ENCODE data around the gene HTT.
A peak's percentile ranks its signal among the peaks of the same experiment; 100 is the strongest.

The HTT gene

DNA sequence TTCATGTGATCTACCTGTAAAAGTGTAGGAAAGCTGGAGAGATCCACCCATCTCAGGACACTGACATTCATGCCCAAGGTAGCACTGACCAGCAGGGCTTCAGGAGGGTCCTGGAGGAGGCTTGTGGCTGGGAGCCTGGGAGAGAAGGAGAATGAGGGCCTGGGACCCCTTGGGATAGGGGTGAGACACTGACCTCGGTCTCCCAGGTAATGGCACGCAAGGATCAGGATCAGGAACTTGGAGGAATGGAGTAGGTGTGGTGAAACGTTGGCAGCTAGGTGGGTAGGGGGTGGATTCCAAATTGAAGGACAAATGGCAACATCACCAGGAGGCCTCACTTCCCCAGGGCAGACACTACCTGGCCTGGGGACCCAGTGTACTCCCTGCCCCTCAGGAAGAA, 206.0 kb downstream of the HTT start:
- DNase-seq = no peak

DNA sequence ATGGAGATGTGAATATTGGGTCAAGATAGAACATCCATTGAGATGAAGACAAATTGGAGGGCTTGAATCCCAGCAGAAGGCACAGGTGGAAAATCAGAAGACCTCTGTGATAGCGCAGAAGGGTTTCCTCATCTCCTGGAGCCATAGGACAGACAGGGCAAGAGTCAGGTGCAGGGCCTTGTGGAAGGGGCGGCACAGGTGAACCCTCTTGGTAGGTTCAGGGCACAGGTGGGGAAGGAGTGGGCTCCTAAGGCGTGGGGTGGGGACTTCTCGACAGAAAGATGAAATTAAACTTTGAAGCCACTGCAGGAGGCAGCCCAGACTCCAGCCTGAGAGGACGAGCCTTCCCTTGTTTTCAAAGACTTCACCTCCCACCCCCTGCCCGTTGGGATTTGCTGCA, 209.0 kb downstream of the HTT start:
- DNase-seq = no peak

DNA sequence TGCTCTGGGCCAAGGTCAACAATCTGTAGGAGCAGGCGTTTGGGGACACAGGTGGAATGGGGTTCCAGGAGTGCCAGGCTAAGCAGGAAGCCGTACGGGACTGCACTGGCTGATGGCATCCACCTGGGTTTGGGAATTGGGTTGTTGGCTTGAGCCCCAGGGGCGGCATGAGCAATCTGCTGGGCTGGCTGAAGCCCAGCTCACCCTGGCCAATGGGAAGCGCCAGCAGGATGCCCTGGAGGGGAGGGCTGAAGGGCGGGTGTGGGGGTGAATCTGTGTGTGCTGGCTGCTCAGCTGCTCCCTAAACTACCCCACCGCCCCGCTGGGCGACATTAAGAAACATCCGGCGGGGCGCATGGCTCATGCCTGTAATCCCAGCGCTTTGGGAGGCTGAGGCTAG, 209.4 kb downstream of the HTT start:
- peak; percentile 25 for DNase-seq

DNA sequence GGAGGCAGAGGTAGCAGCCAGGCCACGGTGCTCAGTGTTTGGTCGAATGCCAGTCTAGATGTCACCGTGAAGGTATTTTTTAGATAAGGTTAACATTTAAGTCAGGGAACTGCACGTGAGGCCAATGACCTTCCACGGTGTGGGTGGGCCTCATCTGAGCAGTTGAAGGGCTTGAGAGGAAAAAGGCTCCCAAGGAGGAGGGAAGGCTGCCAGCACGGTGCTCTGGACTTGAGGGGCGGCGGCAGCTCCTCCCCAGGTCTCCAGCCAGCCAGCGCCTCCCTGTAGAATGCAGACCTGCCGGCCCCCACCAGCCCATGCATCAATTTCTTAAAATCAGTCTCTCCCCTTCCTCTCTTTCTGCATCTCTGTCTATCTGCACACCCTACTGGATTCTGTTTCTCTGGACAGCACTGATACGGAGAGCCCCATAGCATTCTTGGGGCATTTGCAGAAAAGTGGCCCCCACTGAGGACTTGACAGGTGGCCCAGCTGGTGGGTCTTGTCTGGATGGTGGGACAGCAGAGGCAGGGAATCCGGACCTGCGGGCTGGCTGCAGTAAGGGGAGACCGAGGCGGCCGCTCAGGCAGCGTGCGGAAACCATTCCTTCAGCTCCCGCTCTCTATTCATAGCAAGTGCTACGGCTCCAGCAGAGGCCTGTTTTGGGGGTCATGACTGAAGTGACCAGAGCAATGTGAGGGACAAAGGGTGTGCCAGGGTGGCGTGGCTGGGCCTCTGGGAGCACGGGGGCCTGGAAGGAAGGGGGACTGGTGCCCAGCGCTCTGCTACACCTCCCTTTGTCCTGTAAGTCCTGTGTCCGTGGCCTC, 210.5 kb downstream of the HTT start:
- no peak for DNase-seq

DNA sequence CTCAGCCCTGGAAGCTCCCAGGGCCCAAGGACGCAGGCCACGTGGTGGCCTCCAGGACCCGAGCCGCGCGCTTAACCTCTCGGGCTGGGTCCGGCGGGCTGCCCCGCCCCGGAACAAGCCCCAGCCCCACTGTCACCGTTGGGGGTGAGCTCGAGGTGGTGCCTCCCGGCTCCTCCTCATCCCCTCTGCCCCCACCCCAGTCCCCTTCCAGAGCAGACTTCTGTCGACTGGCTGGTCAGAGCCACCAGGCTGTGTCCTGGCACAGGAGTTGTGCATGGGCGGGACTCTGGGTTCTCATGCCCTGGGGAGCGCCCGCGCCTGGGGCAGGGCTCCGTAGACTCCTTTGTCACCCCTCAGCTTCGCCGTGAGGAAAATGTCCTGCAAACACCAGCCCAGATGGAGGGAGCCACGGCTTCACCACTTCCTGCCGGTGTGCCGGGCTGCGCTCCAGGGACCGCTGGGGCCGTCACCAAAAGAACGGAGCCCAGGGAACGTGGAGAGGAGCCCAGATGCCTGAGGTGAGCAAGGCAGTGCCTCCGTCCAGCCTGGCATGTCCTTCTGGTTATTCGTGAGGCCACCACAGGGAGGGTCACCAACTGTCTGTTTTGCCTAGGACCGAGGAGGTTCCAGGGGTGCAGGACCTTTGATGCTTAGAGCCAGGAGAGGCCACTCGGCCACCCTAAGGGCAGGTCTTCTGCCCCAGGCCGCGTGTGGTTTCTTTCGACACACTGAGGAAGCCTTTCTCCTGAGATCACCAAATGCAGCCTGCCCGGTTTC, 211.3 kb downstream of the HTT start:
- DNase-seq = no peak

DNA sequence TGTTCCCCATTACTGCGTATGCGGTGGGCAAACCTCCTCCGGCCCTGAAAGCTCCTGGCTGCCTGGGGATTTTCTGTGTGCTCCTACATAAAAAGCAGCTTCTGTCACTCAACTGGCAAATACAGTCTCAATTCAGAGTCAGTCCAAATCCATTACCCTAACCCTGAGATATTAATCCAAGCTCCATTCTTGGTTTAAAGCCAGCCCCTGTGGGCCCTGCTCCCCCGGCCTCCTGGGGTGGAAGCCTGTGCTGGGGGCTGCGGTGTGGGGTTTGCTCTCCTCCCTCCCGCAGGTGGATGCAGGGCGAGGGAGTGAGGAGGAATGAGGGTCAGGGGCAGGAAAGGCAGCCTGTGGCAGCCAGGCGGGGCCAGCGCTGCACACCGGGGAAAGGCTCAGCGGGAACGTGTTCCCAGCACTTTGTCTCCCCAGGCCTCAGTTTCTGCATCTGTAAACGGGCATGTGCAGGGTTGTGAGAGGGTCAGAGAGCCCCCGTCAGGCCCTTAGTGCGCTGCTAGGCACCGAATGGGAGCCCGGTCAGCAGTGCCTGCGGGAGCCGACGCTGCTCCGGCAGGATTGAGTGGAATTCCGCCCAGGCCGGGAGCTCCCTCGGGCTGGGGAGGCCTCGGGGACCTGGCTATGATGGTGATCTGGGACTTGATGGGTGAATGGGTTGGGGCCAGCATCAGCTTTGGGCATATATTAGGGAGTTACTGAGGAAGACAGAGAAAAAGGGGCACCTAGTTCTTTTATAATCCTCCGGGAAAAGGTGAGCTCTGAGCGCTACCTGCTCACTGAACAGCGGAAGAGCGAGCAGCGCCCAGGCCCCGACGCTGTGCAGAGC, 212.1 kb downstream of the HTT start:
- DNase-seq = no peak

DNA sequence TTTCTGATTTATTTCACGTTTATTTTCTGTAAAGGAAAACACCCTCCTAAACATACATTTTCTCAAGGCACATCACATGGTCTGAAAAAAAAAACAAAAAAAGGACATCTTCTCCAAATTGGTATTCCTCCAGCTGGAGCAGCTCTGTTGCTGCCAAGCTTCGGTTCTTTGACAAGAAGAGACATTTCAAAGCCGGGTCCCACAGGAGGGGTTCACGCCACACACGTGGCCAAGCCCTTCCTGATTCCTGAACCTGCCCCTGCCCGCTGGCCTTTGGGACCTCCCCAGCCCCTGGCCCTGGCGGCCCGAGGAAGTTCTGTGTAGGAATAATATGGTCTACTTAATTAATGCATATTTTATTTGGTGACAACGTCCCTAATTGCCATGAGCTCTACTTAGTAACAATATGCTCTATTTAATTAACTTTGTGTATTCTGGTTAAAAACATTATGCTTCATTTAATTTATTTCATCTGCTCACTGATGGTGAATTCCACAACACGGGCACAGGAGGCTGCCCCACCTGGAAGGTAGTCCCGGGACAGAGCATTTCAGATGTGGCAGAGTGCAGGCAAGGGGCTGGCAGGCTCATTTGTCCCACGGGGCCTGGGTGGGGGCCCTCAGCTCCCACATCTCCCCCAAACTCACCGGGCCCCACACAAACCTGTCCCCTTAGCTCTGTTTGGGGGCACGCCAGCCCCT, 212.9 kb downstream of the HTT start:
- DNase-seq = no peak

DNA sequence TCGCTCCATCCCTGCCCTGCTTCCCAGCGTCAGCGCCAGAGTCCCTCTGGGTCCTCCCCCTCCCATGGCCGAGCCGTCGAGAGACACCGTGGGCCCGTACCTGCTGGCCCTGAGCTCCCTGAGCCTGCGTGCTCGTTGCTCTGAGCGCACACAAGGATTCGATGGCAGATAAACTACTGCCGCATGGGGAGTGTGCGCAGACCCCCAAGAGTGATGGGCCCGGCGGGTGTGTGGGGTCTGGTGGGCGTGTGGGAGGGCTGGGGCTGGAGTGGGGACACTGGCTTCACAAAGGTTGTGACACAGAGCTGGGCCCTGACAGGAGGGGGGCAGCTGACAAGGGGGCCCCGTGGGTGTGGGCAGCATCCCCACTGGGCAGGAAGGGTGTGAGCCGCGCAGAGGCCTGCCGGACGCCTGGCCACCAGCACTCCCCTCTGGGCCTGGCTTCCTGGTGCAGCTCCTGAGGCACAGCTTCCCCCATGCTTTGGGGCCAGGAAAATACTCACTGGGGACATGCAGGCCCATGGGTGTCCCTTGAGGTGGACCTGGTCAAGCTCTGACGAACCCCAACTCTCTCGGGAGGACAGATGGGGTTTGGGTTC, 213.6 kb downstream of the HTT start:
- DNase-seq = no peak

DNA sequence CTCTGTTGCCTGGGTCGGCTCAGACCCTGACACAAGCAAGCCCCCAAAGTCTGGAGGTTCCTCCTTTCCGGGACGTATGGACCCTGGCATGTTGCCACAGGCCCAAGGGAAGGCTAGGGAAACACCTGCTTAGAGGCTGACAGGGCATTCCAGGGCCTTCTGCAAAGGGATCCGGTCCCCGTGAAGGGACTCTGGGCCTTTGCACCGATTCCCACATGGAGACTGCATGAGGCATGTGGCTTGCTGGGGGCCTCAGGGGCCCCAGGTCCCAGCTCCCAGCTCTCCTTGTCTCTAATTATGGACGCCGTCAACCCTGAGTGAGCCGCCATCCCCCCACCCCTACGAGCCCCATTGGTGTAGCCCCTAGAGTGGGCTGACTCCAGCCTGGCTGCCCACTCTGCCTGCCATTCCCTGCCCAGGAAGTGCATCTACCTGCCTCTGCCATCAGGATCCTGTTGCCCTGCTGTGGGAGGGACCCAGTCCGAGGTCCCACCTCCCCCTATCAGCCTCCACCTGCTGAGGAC, 214.2 kb downstream of the HTT start:
- no peak for DNase-seq

DNA sequence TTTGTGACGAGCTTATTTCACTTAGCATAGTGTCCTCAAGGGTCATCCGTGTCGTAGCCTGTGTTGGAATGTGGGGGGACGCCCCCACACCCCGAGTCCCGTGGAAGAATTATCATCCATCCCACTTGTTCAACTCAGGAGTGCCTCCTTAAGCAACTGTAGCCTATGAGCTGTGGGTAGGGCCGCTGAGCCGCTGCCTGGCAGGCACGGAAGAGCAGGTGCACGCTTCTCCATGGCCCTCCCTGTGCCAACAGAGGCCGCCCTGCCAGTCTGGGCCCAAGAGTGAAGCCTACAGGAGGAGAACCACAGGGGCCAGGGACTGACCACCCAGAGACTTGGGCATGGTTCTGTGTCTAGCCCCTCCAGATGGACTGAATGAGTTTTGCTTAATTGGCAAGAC, 216.0 kb downstream of the HTT start:
- DNase-seq = no peak

DNA sequence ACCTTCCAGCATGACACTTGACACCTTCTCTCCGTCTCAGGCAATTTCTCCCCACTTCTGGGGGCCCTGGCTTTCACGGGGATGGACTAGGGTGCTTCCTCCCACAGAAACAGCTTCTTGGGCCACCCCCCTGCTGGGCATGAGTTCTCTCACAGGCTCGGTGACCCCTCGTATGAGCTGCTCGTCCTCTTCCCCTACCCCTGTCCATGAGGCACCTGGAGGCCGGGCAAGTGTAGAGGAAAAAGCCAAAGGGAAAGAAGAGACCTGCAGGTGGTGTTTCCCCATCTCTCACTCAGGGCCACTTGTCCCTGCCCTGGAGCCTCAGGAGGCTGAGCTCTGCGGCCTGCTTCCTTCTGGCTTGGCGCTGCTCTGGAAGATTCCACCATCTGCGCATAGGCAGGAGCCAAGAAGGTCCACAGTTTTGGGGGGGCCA, 216.4 kb downstream of the HTT start:
- DNase-seq = no peak

DNA sequence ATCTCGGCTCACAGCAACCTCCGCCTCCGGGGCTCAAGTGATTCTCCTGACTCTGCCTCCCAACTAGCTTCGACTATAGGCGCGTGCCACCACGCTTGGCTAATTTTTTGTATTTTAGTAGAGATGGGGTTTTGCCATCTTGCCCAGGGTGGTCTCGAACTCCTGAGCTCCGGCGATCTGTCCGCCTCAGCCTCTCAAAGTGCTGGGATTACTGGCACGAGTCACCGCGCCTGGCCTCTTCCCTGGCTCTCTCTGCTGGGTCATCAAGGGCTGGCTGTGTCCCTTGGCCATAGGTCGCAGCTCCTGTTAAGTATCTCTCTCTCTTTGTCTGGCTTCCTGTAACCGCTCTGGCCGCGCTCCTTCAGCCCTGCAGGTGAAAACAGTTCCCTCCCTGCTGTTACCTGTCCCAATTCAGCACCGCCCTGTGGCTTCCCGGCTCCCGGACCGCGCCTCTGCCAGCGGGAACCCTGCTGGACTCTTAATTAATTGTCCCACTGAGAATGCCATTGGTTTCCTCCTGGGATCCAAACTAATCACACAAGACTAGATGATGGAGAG, 217.0 kb downstream of the HTT start:
- no peak for DNase-seq

DNA sequence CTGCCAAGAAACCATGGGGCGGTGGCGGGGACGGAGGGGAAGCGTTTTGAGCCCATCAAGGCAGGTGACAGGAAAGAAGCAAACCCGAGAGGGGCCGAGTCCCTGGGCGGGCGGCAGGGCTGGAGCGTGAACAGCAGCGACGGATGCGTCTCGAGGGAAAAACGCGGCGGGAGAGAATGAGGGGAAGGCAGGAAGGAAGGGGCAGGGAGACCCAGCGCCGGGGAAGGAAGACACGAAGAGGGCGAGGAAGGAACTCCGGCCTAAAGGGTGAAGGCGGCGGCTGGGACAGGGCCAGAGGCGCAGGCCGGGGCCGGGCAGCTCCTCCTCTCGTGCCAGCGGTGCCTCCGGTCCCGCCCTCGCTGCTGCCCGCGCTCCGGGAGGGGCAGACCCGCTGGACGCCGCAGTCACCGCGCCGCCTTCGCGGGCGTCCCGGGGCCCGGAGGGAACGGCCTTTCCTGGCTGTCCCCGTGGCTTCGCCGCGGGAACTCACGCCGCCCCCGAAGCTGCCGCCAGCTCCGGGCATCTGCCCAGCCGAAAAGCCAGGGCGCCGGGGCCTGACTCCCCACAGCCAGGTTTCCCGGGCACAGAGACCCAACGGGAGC, 217.6 kb downstream of the HTT start:
- no peak for DNase-seq

DNA sequence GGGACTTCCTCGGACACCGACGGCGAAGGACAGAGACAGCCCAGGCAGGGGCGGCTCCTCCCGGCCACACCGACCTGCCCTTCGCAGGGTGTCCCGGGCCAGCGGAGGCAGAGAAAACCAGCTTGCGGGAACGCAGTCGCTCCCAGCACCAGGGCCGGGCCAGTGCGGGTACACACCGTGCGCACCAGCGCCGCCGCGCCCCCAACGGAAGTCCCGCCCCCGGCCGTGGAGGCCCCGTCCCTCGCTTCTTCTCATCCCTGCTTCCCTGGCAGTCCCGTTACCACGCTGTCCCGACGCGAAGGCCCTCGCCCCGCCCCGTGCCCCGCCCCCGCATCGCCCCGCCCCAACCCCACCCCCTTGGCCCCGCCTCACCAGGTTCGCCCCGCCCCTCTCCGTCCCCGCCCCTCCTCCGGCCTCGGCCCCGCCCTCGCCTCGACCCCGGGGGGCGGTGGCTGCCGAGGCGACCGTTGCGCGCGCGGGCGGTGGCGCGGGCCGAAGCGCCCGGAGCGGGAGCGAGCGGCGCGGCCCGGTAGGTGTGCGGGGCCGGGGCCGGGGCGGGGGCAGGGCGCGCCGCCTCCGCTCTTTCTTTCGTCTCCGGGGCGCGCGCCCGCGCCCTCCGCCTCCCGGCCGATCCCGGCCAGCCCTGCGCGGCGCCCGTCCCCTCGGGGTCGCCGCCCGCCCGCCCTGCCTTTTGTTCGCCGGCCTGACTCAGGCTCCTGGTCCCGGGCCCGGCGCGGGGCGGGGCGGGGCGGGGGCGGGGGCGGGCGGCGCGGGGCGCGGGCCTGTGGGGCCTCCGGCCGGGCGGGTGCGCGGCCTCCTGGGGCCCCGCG, 218.3 kb downstream of the HTT start, which contains the start of gene RGS12:
TSS of gene RGS12 (plus strand) at position 451 of the 830 bp plus-strand sequence. CDS start 23,150 bp downstream, outside the sequence.
- peak; percentile 64 for DNase-seq

All from NCI-H446 treated with DMSO at 0.1 percent for 48 hours (cell line).